ENCODE measurements around the gene RBMS3.
"Not testable (repeated sequence)": the region's sequence is repeated elsewhere in the genome, so short reads cannot be mapped to it uniquely, and the experiment has no call there.

RBMS3 gene

GRCh38 chr3:29393946-29394345, 113.1 kb downstream of the RBMS3 start:
- not testable (repeated sequence) for FAIRE-seq

- no peak for FAIRE-seq
Measured at GRCh38 chr3:29397406-29397805, 116.5 kb downstream of the RBMS3 start.

GRCh38 chr3:29398787-29399186, 117.9 kb downstream of the RBMS3 start:
- no peak for FAIRE-seq

- FAIRE-seq, result peak; percentile 82
Measured at GRCh38 chr3:29406291-29406832, 125.5 kb downstream of the RBMS3 start.

- no peak for FAIRE-seq
Measured at GRCh38 chr3:29408676-29409075, 127.8 kb downstream of the RBMS3 start.

GRCh38 chr3:29409409-29409808, 128.5 kb downstream of the RBMS3 start:
- FAIRE-seq, result no peak

- FAIRE-seq, result no peak
Measured at GRCh38 chr3:29410220-29410619, 129.3 kb downstream of the RBMS3 start.

GRCh38 chr3:29410660-29411405, 130.0 kb downstream of the RBMS3 start:
- FAIRE-seq, result no peak

- FAIRE-seq, result no peak
Measured at GRCh38 chr3:29412110-29412509, 131.2 kb downstream of the RBMS3 start.

- no peak for FAIRE-seq
Measured at GRCh38 chr3:29414468-29415224, 133.8 kb downstream of the RBMS3 start.

GRCh38 chr3:29415482-29416223, 134.8 kb downstream of the RBMS3 start:
- FAIRE-seq, result no peak

GRCh38 chr3:29416514-29416913, 135.6 kb downstream of the RBMS3 start:
- no peak for FAIRE-seq

GRCh38 chr3:29420106-29420505, 139.2 kb downstream of the RBMS3 start:
- no peak for FAIRE-seq

- peak; percentile 48 for FAIRE-seq
Measured at GRCh38 chr3:29426302-29427226, 145.7 kb downstream of the RBMS3 start.

GRCh38 chr3:29427266-29428103, 146.6 kb downstream of the RBMS3 start:
- no peak for FAIRE-seq

GRCh38 chr3:29429055-29429679, 148.3 kb downstream of the RBMS3 start:
- FAIRE-seq, result no peak

GRCh38 chr3:29430558-29430971, 149.7 kb downstream of the RBMS3 start:
- FAIRE-seq, result peak; percentile 99

GRCh38 chr3:29436612-29437323, 155.9 kb downstream of the RBMS3 start:
- no peak for FAIRE-seq

GRCh38 chr3:29438580-29438979, 157.7 kb downstream of the RBMS3 start:
- FAIRE-seq, result no peak

Data from G401.6 (cell line).